Activated gamma-delta T cell treated with anti-CD3 and anti-CD28 coated beads, Interleukin-2, amount 50 U/mL, for 16 hours (primary cell): ENCODE results near the gene KCNMA1.

Experiments used
- DNase-seq: peaks from one replicate; pipeline ENCODE4 v3.0.0-alpha.2; 2020; ENCODE audit warnings: low read depth

The KCNMA1 gene

GRCh38 chr10:76830218-76830617, 807.4 kb downstream of the KCNMA1 start:
- no peak for DNase-seq

GRCh38 chr10:76829724-76830123, 807.9 kb downstream of the KCNMA1 start:
- no peak for DNase-seq
